Upper lobe of left lung (tissue), 4 donors: Measurements from ENCODE around the gene UBASH3A.

Experiments used
- EP300 ChIP-seq, 4 donors: sonication (generic); formaldehyde crosslinking; IDR thresholded peaks; one replicate each; pipeline ENCODE4 v1.5.1; 2017; ENCODE audit warnings: antibody characterized with exemption in 4 of 4, control low read depth in 2 of 4
- POLR2A ChIP-seq, 4 donors: fragments of 450-650 bp; IDR thresholded peaks; one replicate each; pipeline ENCODE4 v1.5.1; 2016 to 2017; ENCODE audit warnings: antibody characterized with exemption in 4 of 4, mild to moderate bottlenecking in 2 of 4
- TF ChIP-seq, protein P1 (sequence below), 6 experiments: fragments of 450-650 bp in 4 of 6; fragments of 200-600 bp in 2 of 6; sonication (generic) in 2 of 6; IDR thresholded peaks; one replicate each; pipeline ENCODE4 v1.5.1; 2016 to 2019; ENCODE audit warnings: antibody characterized with exemption in 6 of 6

DNA sequence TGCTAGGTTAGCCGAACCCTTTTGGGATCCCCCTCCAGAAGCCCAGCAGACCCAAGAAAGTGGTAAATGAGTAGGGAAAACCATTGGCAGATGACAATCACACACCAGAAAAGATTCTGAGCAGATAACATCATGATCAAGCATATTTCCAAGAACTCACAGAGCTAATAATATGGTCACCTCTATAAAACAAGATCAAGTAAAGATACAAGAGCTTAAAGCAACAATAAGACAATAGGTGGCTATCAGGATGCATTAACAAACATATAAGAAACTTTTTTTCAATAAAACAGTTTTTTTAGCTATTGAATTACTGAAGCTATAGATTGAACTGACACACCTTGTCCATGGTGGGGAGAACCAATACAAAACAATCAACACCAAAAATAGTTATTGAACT is 29.0 kb downstream of the UBASH3A start:
- no peak for TF ChIP-seq POLR2A (IDR thresholded peaks at IDR 0.05)
- TF ChIP-seq, protein P1, sequence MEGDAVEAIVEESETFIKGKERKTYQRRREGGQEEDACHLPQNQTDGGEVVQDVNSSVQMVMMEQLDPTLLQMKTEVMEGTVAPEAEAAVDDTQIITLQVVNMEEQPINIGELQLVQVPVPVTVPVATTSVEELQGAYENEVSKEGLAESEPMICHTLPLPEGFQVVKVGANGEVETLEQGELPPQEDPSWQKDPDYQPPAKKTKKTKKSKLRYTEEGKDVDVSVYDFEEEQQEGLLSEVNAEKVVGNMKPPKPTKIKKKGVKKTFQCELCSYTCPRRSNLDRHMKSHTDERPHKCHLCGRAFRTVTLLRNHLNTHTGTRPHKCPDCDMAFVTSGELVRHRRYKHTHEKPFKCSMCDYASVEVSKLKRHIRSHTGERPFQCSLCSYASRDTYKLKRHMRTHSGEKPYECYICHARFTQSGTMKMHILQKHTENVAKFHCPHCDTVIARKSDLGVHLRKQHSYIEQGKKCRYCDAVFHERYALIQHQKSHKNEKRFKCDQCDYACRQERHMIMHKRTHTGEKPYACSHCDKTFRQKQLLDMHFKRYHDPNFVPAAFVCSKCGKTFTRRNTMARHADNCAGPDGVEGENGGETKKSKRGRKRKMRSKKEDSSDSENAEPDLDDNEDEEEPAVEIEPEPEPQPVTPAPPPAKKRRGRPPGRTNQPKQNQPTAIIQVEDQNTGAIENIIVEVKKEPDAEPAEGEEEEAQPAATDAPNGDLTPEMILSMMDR (IDR thresholded peaks at IDR 0.05), result no peak
- no peak for TF ChIP-seq EP300 (IDR thresholded peaks at IDR 0.05)
